MM.1S (cell line): ENCODE results near the gene AGXT.

Source experiments
- DNase-seq: peaks from one replicate; pipeline ENCODE4 v3.0.0-alpha.2; 2015
- H2AFZ ChIP-seq: fragments of 300-600 bp; sonication (generic); 2 replicates; pipeline ENCODE4 v1.6.0; 2016; ENCODE audit warnings: antibody characterized with exemption, low read length
- H3F3A ChIP-seq: fragments of 300-600 bp; sonication (generic); 2 replicates; pipeline ENCODE4 v1.6.1; 2016; ENCODE audit warnings: mild to moderate bottlenecking, antibody characterized with exemption, low read length, moderate library complexity, mixed read lengths; ENCODE audit not compliant: insufficient read depth
- H3K27ac ChIP-seq: fragments of 300-600 bp; sonication (generic); 2 replicates; pipeline ENCODE4 v1.5.1; 2016; ENCODE audit warnings: mild to moderate bottlenecking, low read length
- H3K27me3 ChIP-seq: fragments of 300-600 bp; sonication (generic); replicated peaks from 2 replicates; pipeline ENCODE4 v1.6.0; 2016; ENCODE audit warnings: low read length; ENCODE audit not compliant: insufficient read depth
- H3K36me3 ChIP-seq: fragments of 300-600 bp; sonication (generic); replicated peaks from 2 replicates; pipeline ENCODE4 v1.6.1; 2016; ENCODE audit warnings: mild to moderate bottlenecking, low read length, mixed read lengths; ENCODE audit not compliant: insufficient read depth
- H3K4me1 ChIP-seq: fragments of 300-600 bp; sonication (generic); 2 replicates; pipeline ENCODE4 v1.6.1; 2016; ENCODE audit warnings: low read length, mixed read lengths
- H3K4me2 ChIP-seq: fragments of 300-600 bp; sonication (generic); 2 replicates; pipeline ENCODE4 v1.6.0; 2016; ENCODE audit warnings: low read depth, low read length
- H3K4me3 ChIP-seq: fragments of 300-600 bp; sonication (generic); 2 replicates; pipeline ENCODE4 v1.5.1; 2016; ENCODE audit warnings: low read length, mixed read lengths
- H3K79me2 ChIP-seq: fragments of 300-600 bp; sonication (generic); 2 replicates; pipeline ENCODE4 v1.6.1; 2016; ENCODE audit warnings: mixed run types, low read length, mixed read lengths
- H3K9ac ChIP-seq: fragments of 300-600 bp; sonication (generic); 2 replicates; pipeline ENCODE4 v1.6.1; 2016; ENCODE audit warnings: low read length, mixed read lengths
- H3K9me2 ChIP-seq: fragments of 300-600 bp; sonication (generic); replicated peaks from 2 replicates; pipeline ENCODE4 v1.6.1; 2016; ENCODE audit warnings: mild to moderate bottlenecking, low read length, mixed read lengths; ENCODE audit not compliant: insufficient read depth
- H3K9me3 ChIP-seq: fragments of 300-600 bp; sonication (generic); replicated peaks from 2 replicates; pipeline ENCODE4 v1.6.1; 2016; ENCODE audit warnings: mild to moderate bottlenecking, low read length, mixed read lengths; ENCODE audit not compliant: insufficient read depth
- H4K20me1 ChIP-seq: fragments of 300-600 bp; sonication (generic); 2 replicates; pipeline ENCODE4 v1.6.1; 2016; ENCODE audit warnings: mild to moderate bottlenecking, low read length, moderate library complexity, mixed read lengths; ENCODE audit not compliant: insufficient read depth
- CTCF ChIP-seq: fragments of 300-600 bp; sonication (generic); IDR thresholded peaks from 2 replicates; pipeline ENCODE4 v1.5.1; 2016; ENCODE audit warnings: antibody characterized with exemption, low read length, mixed read lengths
- EZH2 ChIP-seq: fragments of 300-600 bp; sonication (generic); optimal IDR thresholded peaks from 2 replicates; pipeline ENCODE3; 2017; ENCODE audit warnings: low read depth, mild to moderate bottlenecking, antibody characterized with exemption, low read length, mixed read lengths
- EZH2phosphoT487 ChIP-seq: fragments of 300-600 bp; sonication (generic); IDR thresholded peaks from 2 replicates; pipeline ENCODE4 v1.6.1; 2018; ENCODE audit warnings: antibody characterized with exemption, low read length

AGXT gene

GRCh38 chr2:240869956-240870875, 1.6 kb downstream of the AGXT start:
- Histone ChIP-seq H3K4me1 (no peaks in the 10 kb centered on the region), H3F3A (no peaks in the 10 kb centered on the region), H4K20me1 (no peaks in the 10 kb centered on the region), H3K4me2 (no peak overlapping the region), H3K27ac (no peak overlapping the region), H3K9ac (no peak overlapping the region), H3K9me2 (no peaks in the 10 kb centered on the region), H3K4me3 (no peak overlapping the region), H3K9me3 (no peaks in the 10 kb centered on the region), H3K27me3 (peaks cover 83% of the 10 kb centered on the region), H3K36me3 (no peaks in the 10 kb centered on the region), H2AFZ (no peak overlapping the region), H3K79me2 (no peaks in the 10 kb centered on the region)
- no peak for TF ChIP-seq CTCF
- TF ChIP-seq EZH2, result no peak
- TF ChIP-seq EZH2phosphoT487, result no peak
- DNase-seq, result no peak

GRCh38 chr2:240871071-240871958, 2.7 kb downstream of the AGXT start:
- no peak overlapping the region for H3K27ac ChIP-seq
- no peak overlapping the region for H3K4me2 ChIP-seq
- H3K4me1 ChIP-seq, result no peaks in the 10 kb centered on the region
- no peak overlapping the region for H3K9ac ChIP-seq
- H3F3A ChIP-seq, result no peaks in the 10 kb centered on the region
- H4K20me1 ChIP-seq, result no peaks in the 10 kb centered on the region
- H2AFZ ChIP-seq, result no peak overlapping the region
- TF ChIP-seq CTCF (no peak), EZH2 (no peak), EZH2phosphoT487 (no peak)
- H3K79me2 ChIP-seq, result no peaks in the 10 kb centered on the region
- no peak overlapping the region for H3K4me3 ChIP-seq
- H3K27me3 ChIP-seq, result peaks cover 78% of the 10 kb centered on the region
- H3K9me2 ChIP-seq, result no peaks in the 10 kb centered on the region
- DNase-seq, result no peak
- H3K36me3 ChIP-seq, result no peaks in the 10 kb centered on the region
- no peaks in the 10 kb centered on the region for H3K9me3 ChIP-seq

GRCh38 chr2:240872317-240873097, 3.9 kb downstream of the AGXT start:
- no peaks in the 10 kb centered on the region for H3K79me2 ChIP-seq
- no peak overlapping the region for H3K4me3 ChIP-seq
- TF ChIP-seq CTCF (no peak), EZH2 (no peak), EZH2phosphoT487 (no peak)
- DNase-seq, result no peak
- no peak overlapping the region for H2AFZ ChIP-seq
- H3K9me3 ChIP-seq, result no peaks in the 10 kb centered on the region
- H3K9ac ChIP-seq, result no peak overlapping the region
- no peaks in the 10 kb centered on the region for H3K36me3 ChIP-seq
- no peak overlapping the region for H3K4me2 ChIP-seq
- H3K9me2 ChIP-seq, result no peaks in the 10 kb centered on the region
- H3K4me1 ChIP-seq, result no peaks in the 10 kb centered on the region
- peaks cover 76% of the 10 kb centered on the region for H3K27me3 ChIP-seq
- H3F3A ChIP-seq, result no peaks in the 10 kb centered on the region
- no peak overlapping the region for H3K27ac ChIP-seq
- H4K20me1 ChIP-seq, result no peaks in the 10 kb centered on the region
